Glutamatergic neuron (in vitro differentiated cells): ENCODE measurements around the gene RPAP2. TPM values are rescaled to one million over a fixed set of nuclear protein-coding genes. Genes with fewer than 3 reads are reported as not detected.
A peak's percentile ranks its signal among the peaks of the same experiment; 100 is the strongest.

ENCODE experiments used
- DNase-seq: peaks from one replicate; pipeline ENCODE4 v3.0.0; 2022
- H3K27ac Mint-ChIP-seq: one replicate; pipeline ENCODE4 v1.8.0; 2020; ENCODE audit warnings: mild to moderate bottlenecking, mixed read lengths, inconsistent platforms; ENCODE audit not compliant: unreplicated experiment
- H3K27me3 Mint-ChIP-seq: one replicate; pipeline ENCODE4 v1.8.0; 2020; ENCODE audit warnings: mild to moderate bottlenecking, moderate library complexity, mixed read lengths, inconsistent platforms; ENCODE audit not compliant: unreplicated experiment
- H3K36me3 Mint-ChIP-seq: one replicate; pipeline ENCODE4 v1.8.0; 2020; ENCODE audit warnings: mild to moderate bottlenecking, mixed read lengths, inconsistent platforms; ENCODE audit not compliant: unreplicated experiment
- H3K4me1 Mint-ChIP-seq: one replicate; pipeline ENCODE4 v1.8.0; 2020; ENCODE audit warnings: mild to moderate bottlenecking, low read depth, mixed read lengths, inconsistent platforms; ENCODE audit not compliant: unreplicated experiment
- H3K4me3 Mint-ChIP-seq: one replicate; pipeline ENCODE4 v1.8.0; 2020; ENCODE audit warnings: mild to moderate bottlenecking, mixed read lengths, inconsistent platforms; ENCODE audit not compliant: unreplicated experiment
- H3K9me3 Mint-ChIP-seq: one replicate; pipeline ENCODE4 v1.8.0; 2020; ENCODE audit warnings: mild to moderate bottlenecking, moderate library complexity, mixed read lengths, inconsistent platforms; ENCODE audit not compliant: unreplicated experiment
- total RNA-seq: library from RNA; stranded (reverse); fragmentation: NEBNext Ultra II Directional; extraction: Animal tissue kit (Norgen Biotek cat#: 25700); gene quantifications from one replicate; pipeline ENCODE4 v1.2.1, GENCODE V29; 2021; ENCODE audit not compliant: unreplicated experiment
- TF ChIP-seq, protein P1 (sequence below): fragments of 200-600 bp; sonication (generic); IDR thresholded peaks from one replicate; pipeline ENCODE4 v1.5.0; 2021; ENCODE audit not compliant: partially characterized antibody, unreplicated experiment

The RPAP2 gene
- total RNA-seq, 1 donor from 2014 or later, result 26.4 TPM

DNA sequence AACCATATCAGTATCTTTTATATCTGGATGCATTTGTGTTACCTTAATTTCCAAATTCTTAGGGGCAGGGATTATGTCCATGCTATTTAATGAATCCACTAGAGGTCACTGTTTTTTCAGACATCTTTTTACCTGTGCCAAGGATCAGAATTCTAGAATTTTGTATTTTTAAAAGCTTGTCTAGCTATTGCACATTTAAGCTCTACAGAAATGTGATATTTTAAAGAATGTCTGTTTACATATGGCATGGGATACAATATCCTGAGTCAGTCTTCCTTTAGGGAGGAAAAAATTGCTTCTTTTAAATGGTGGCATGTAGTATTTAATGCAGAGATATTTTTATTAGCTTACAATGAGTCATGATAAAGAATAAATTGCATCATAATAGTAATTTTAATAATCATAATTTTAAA lies 11.3 kb downstream of the RPAP2 start:
- Mint-ChIP-seq H3K9me3 (peaks cover 2% of the 10 kb centered on the region), H3K27me3 (peaks cover 1% of the 10 kb centered on the region), H3K36me3 (no peaks in the 10 kb centered on the region), H3K4me3 (no peak overlapping the region), H3K27ac (no peak overlapping the region), H3K4me1 (no peaks in the 10 kb centered on the region)
- no peak for DNase-seq
- TF ChIP-seq, protein P1, sequence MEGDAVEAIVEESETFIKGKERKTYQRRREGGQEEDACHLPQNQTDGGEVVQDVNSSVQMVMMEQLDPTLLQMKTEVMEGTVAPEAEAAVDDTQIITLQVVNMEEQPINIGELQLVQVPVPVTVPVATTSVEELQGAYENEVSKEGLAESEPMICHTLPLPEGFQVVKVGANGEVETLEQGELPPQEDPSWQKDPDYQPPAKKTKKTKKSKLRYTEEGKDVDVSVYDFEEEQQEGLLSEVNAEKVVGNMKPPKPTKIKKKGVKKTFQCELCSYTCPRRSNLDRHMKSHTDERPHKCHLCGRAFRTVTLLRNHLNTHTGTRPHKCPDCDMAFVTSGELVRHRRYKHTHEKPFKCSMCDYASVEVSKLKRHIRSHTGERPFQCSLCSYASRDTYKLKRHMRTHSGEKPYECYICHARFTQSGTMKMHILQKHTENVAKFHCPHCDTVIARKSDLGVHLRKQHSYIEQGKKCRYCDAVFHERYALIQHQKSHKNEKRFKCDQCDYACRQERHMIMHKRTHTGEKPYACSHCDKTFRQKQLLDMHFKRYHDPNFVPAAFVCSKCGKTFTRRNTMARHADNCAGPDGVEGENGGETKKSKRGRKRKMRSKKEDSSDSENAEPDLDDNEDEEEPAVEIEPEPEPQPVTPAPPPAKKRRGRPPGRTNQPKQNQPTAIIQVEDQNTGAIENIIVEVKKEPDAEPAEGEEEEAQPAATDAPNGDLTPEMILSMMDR, result peak; percentile 74

DNA sequence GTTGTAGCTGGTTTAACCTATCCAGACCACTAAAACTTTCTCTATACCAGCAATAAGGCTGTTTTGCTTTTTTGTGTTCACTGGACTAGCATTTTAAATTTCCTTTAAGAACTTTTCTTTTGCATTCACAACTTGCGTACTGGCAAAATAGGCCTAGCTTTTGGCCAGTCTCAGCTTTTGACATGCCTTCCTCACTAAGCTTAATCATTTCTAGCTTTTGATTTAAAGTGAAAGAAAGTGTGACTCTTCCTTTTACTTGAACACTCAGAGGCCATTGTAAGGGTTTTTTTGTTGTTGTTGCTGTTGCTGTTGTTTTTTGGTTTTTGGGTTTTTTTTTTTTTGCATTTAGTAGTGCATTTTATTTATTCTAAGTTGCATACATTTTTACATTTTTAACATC lies 15.2 kb downstream of the RPAP2 start:
- H3K4me3 Mint-ChIP-seq, result no peak overlapping the region
- peaks cover 2% of the 10 kb centered on the region for H3K9me3 Mint-ChIP-seq
- H3K4me1 Mint-ChIP-seq, result no peaks in the 10 kb centered on the region
- no peaks in the 10 kb centered on the region for H3K36me3 Mint-ChIP-seq
- no peaks in the 10 kb centered on the region for H3K27me3 Mint-ChIP-seq
- no peak overlapping the region for H3K27ac Mint-ChIP-seq
- TF ChIP-seq, protein P1, result no peak
- DNase-seq, result no peak

DNA sequence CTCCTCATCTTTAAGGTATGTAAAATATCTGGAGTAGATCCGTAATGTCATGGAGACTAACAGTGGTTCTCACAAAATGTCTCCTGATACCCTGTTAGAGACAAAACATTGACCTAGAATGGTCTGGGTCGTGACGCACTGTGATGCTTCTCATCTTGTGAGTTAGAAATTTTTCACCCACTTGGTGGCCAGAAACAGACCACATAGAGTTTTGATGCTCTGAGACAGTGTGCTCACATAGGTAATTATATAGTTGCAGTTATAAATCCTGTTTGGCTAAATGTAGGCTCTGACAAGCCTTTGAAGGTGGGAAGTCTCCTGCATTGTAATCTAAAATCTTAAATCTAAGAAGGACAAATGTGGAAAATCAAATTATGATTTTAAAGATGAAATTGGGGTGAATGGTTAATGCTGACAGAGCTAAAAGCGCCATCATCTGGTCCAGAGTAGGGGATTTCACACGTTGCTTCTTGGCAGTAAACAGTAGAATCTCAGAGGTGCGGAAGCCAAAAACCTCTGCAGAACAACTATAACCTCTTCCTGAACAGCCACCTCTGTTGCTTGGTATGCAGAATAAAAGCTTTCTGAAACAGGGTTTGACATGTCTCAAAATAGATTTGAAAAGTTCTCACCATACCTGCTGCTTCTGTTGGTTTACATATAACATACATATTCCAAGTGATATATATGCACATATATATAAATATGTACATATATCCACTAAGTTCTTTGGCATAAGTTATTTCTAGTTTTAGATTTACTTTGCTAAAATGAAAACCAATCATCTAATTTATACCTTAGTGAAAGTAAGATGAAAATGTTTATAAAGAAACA lies 17.1 kb downstream of the RPAP2 start:
- Mint-ChIP-seq H3K36me3 (no peaks in the 10 kb centered on the region), H3K4me1 (no peaks in the 10 kb centered on the region), H3K27me3 (no peaks in the 10 kb centered on the region), H3K4me3 (no peak overlapping the region), H3K27ac (no peak overlapping the region), H3K9me3 (peaks cover 2% of the 10 kb centered on the region)
- TF ChIP-seq, protein P1, result no peak
- DNase-seq, result no peak

DNA sequence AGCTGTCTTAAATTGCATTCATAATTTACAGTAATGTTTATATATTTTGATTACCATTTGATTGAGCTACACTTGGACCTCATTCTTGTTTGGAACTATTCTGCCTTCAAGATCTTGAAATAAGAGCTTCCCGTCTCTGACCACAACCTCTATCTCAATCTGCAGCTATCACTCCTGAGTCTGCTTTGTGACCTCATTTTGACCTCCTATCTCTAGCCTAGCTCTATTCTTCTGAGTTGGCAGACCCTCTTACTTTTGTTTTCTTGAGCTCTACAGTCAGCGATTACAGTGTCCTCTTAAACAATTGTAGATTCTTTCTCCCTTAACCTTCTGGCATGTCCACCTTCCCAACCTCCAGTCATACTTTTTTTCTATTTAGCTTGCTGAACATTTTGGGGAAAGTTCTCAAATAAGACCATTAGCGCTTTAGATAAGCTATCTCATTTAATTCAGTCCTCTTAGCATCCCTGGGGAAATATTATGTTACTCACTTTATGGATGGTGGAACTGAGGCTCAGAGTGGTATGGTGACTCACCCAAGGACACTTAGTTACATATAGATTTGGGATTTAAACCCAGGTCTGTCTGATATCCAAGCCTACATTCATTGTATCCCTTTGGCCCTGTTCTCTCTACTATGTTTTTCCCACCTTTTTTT lies 19.1 kb downstream of the RPAP2 start:
- TF ChIP-seq, protein P1, result no peak
- Mint-ChIP-seq H3K27me3 (no peaks in the 10 kb centered on the region), H3K27ac (no peak overlapping the region), H3K4me1 (no peaks in the 10 kb centered on the region), H3K9me3 (peaks cover 2% of the 10 kb centered on the region), H3K36me3 (no peaks in the 10 kb centered on the region), H3K4me3 (no peak overlapping the region)
- DNase-seq, result no peak
